GM12878 (cell line): ENCODE measurements around the gene ATP6V1G1. TPM values are rescaled to one million over a fixed set of nuclear protein-coding genes. Genes with fewer than 3 reads are reported as not detected.
A peak's percentile ranks its signal among the peaks of the same experiment; 100 is the strongest.

Source experiments
- ASH2L ChIP-seq: fragments of 300-600, 200-600 bp; sonication (generic); IDR thresholded peaks from 2 replicates; pipeline ENCODE4 v1.6.1; 2017; ENCODE audit warnings: low read depth, mild to moderate bottlenecking, borderline replicate concordance
- BCL11A ChIP-seq: IDR thresholded peaks from 2 replicates; pipeline ENCODE4 v1.6.1; 2011; ENCODE audit warnings: low read depth, low read length
- CBFB ChIP-seq: IDR thresholded peaks from 2 replicates; pipeline ENCODE4 v1.6.1; 2016; ENCODE audit warnings: antibody characterized with exemption, low read depth
- EP300 ChIP-seq, 2 experiments: fragments of 150-350 bp in 1 of 2; IDR thresholded peaks; 2 replicates each; pipeline ENCODE4 v1.6.1; 2011 to 2012; ENCODE audit warnings: low read depth in 2 of 2, low read length in 2 of 2, borderline replicate concordance in 1 of 2, improper control_type of control experiment in 1 of 2, inconsistent platforms in 1 of 2; ENCODE audit not compliant: control insufficient read depth in 1 of 2
- FOXM1 ChIP-seq: IDR thresholded peaks from 2 replicates; pipeline ENCODE4 v1.6.1; 2012; ENCODE audit warnings: low read depth, mild to moderate bottlenecking, inconsistent platforms, low read length, moderate library complexity
- LARP7 ChIP-seq: fragments of 450-650 bp; IDR thresholded peaks from 2 replicates; pipeline ENCODE4 v1.6.1; 2017; ENCODE audit warnings: mild to moderate bottlenecking
- MTA2 ChIP-seq: fragments of 450-650 bp; IDR thresholded peaks from 2 replicates; pipeline ENCODE4 v1.6.1; 2016; ENCODE audit warnings: low read depth, mild to moderate bottlenecking, moderate library complexity
- MTA3 ChIP-seq: IDR thresholded peaks from 2 replicates; pipeline ENCODE4 v1.6.1; 2012; ENCODE audit warnings: low read length, inconsistent platforms, borderline replicate concordance
- NKRF ChIP-seq: fragments of 450-650 bp; conservative IDR thresholded peaks from 2 replicates; pipeline ENCODE4 v1.6.1; 2017; ENCODE audit warnings: mild to moderate bottlenecking, moderate library complexity
- PAX5 ChIP-seq: IDR thresholded peaks from 2 replicates; pipeline ENCODE4 v1.6.1; 2011; ENCODE audit warnings: low read depth, low read length, borderline replicate concordance
- RAD51 ChIP-seq: fragments of 450-650 bp; IDR thresholded peaks from 2 replicates; pipeline ENCODE4 v1.6.1; 2016; ENCODE audit warnings: moderate library complexity, mild to moderate bottlenecking, inconsistent platforms
- RB1 ChIP-seq: fragments of 450-650 bp; formaldehyde crosslinking; IDR thresholded peaks from 2 replicates; pipeline ENCODE4 v1.6.1; 2017; ENCODE audit warnings: mild to moderate bottlenecking, borderline replicate concordance
- RBBP5 ChIP-seq: fragments of 200-600 bp; sonication (generic); conservative IDR thresholded peaks from 2 replicates; pipeline ENCODE4 v1.6.1; 2016
- SMAD1 ChIP-seq: fragments of 450-650 bp; IDR thresholded peaks from 2 replicates; pipeline ENCODE4 v1.6.1; 2018; ENCODE audit warnings: mild to moderate bottlenecking, low read depth; ENCODE audit not compliant: partially characterized antibody
- SMAD5 ChIP-seq: IDR thresholded peaks from 2 replicates; pipeline ENCODE4 v1.6.1; 2016; ENCODE audit warnings: antibody characterized with exemption, low read depth
- SP1 ChIP-seq: IDR thresholded peaks from one replicate; pipeline ENCODE4 v1.6.1; 2011; ENCODE audit warnings: low read depth, low read length
- SUZ12 ChIP-seq: fragments of 200-600 bp; sonication (generic); IDR thresholded peaks from one replicate; pipeline ENCODE4 v1.6.1; 2018; ENCODE audit warnings: antibody characterized with exemption, mild to moderate bottlenecking; ENCODE audit not compliant: unreplicated experiment
- TAF1 ChIP-seq: IDR thresholded peaks from 2 replicates; pipeline ENCODE4 v1.6.1; 2011; ENCODE audit warnings: mild to moderate bottlenecking, low read depth, low read length, borderline replicate concordance
- TBL1XR1 ChIP-seq: IDR thresholded peaks from 2 replicates; pipeline ENCODE4 v1.6.1; 2012; ENCODE audit warnings: low read depth, low read length, improper control_type of control experiment
- ZNF274 ChIP-seq: IDR thresholded peaks from one replicate; pipeline ENCODE4 v1.8.0; 2011; ENCODE audit not compliant: insufficient read length, insufficient read depth
- polyA plus RNA-seq, 11 experiments: library from polyadenylated mRNA; depleted of rRNA in 4 of 11; unstranded in 6 of 11; stranded (reverse) in 5 of 11; fragments of >200 nt; fragmentation: Nextera tagmentation in 4 of 11; fragmentation: Illumina TruSeq in 1 of 11; extraction: Ambion mirVana in 4 of 11; extraction: Trizol in 1 of 11; gene quantifications; 1 replicate in 1 of 11; 2 replicates in 10 of 11; pipeline versions ENCODE4 v1.2.1 to v1.2.3, GENCODE V29; 2011 to 2016; ENCODE audit warnings: inconsistent platforms in 2 of 11, missing spikeins in 2 of 11, low read depth in 1 of 11
- total RNA-seq, 4 experiments: library from RNA; depleted of rRNA in 3 of 4; stranded (reverse); fragments of >200 nt in 3 of 4; fragmentation: Illumina TruSeq in 1 of 4; extraction: Trizol in 1 of 4; gene quantifications; 2 replicates each; pipeline versions ENCODE4 v1.2.1 to v1.2.3, GENCODE V29; 2013 to 2021
- TF ChIP-seq, protein P1 (sequence below): fragments of 450-650 bp; formaldehyde crosslinking; IDR thresholded peaks from 2 replicates; pipeline ENCODE4 v1.4.0; 2020; ENCODE audit warnings: mild to moderate bottlenecking, moderate library complexity
- TF ChIP-seq, protein P2 (sequence below): IDR thresholded peaks from 2 replicates; pipeline ENCODE4 v1.6.1; 2012; ENCODE audit warnings: low read length, inconsistent platforms
- TF ChIP-seq, protein P3 (sequence below): IDR thresholded peaks from 2 replicates; pipeline ENCODE4 v1.6.1; 2011; ENCODE audit warnings: low read depth, low read length, improper control_type of control experiment, borderline replicate concordance
- TF ChIP-seq, protein P4 (sequence below): IDR thresholded peaks from 2 replicates; pipeline ENCODE4 v1.6.1; 2012; ENCODE audit warnings: low read depth, low read length, improper control_type of control experiment

Gene ATP6V1G1
- total and polyA plus RNA-seq, 10 of the 15 experiments (the other 5 are each of a cell fraction or from before 2014, with no cell fraction given) = 34.2 to 204 (median 82.5) TPM

DNA sequence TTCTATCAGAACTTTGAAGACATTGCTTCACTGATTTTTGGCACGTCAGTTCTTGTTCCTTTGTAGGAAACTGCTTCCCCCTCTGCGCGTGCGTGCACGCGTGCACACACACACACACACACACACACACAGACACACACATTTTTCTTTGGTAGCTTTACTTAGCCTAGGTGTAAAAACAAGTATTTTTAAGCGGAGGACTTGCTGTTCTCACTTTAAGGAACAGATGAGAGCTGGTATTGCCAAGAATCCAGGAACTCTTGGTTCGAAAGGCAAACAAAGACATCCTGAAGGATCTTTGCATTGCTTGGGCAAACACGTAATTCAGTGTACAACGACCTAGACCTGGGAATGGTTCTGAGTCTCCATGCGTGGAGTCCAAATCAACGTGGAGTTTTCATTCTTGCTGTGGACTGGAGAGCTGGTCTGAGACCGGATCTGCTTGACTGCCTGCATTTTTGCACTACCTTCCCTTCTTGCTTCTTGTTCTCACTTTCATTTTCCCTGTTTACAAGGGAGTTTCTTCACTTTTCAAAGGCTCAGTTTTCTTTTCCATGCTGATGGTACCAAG lies 31.7 kb downstream of the ATP6V1G1 start (continued):
- TF ChIP-seq, protein P1, sequence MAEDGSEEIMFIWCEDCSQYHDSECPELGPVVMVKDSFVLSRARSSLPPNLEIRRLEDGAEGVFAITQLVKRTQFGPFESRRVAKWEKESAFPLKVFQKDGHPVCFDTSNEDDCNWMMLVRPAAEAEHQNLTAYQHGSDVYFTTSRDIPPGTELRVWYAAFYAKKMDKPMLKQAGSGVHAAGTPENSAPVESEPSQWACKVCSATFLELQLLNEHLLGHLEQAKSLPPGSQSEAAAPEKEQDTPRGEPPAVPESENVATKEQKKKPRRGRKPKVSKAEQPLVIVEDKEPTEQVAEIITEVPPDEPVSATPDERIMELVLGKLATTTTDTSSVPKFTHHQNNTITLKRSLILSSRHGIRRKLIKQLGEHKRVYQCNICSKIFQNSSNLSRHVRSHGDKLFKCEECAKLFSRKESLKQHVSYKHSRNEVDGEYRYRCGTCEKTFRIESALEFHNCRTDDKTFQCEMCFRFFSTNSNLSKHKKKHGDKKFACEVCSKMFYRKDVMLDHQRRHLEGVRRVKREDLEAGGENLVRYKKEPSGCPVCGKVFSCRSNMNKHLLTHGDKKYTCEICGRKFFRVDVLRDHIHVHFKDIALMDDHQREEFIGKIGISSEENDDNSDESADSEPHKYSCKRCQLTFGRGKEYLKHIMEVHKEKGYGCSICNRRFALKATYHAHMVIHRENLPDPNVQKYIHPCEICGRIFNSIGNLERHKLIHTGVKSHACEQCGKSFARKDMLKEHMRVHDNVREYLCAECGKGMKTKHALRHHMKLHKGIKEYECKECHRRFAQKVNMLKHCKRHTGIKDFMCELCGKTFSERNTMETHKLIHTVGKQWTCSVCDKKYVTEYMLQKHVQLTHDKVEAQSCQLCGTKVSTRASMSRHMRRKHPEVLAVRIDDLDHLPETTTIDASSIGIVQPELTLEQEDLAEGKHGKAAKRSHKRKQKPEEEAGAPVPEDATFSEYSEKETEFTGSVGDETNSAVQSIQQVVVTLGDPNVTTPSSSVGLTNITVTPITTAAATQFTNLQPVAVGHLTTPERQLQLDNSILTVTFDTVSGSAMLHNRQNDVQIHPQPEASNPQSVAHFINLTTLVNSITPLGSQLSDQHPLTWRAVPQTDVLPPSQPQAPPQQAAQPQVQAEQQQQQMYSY = no peak
- no peak for TF ChIP-seq BCL11A
- no peak for TF ChIP-seq NKRF
- TF ChIP-seq, protein P2, sequence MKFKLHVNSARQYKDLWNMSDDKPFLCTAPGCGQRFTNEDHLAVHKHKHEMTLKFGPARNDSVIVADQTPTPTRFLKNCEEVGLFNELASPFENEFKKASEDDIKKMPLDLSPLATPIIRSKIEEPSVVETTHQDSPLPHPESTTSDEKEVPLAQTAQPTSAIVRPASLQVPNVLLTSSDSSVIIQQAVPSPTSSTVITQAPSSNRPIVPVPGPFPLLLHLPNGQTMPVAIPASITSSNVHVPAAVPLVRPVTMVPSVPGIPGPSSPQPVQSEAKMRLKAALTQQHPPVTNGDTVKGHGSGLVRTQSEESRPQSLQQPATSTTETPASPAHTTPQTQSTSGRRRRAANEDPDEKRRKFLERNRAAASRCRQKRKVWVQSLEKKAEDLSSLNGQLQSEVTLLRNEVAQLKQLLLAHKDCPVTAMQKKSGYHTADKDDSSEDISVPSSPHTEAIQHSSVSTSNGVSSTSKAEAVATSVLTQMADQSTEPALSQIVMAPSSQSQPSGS = no peak
- TF ChIP-seq LARP7 = no peak
- TF ChIP-seq TBL1XR1 = no peak
- TF ChIP-seq RB1 = no peak
- TF ChIP-seq RBBP5 = no peak
- TF ChIP-seq FOXM1 = 0 out of 2 replicates have a peak, but pooled peaks have one; percentile 13
- peak; percentile 50; the same call in 1 of the 2 replicates for TF ChIP-seq MTA2
- TF ChIP-seq SMAD1 = no peak
- TF ChIP-seq TAF1 = peak; percentile 86
- TF ChIP-seq, protein P3, sequence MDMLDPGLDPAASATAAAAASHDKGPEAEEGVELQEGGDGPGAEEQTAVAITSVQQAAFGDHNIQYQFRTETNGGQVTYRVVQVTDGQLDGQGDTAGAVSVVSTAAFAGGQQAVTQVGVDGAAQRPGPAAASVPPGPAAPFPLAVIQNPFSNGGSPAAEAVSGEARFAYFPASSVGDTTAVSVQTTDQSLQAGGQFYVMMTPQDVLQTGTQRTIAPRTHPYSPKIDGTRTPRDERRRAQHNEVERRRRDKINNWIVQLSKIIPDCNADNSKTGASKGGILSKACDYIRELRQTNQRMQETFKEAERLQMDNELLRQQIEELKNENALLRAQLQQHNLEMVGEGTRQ = no peak
- TF ChIP-seq PAX5 = peak; percentile 64; the same call in 1 of the 2 replicates
- TF ChIP-seq MTA3 = no peak
- no peak for TF ChIP-seq SP1
- TF ChIP-seq CBFB = no peak
- TF ChIP-seq, protein P4, sequence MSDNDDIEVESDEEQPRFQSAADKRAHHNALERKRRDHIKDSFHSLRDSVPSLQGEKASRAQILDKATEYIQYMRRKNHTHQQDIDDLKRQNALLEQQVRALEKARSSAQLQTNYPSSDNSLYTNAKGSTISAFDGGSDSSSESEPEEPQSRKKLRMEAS = peak; percentile 53; the same call in 1 of the 2 replicates
- TF ChIP-seq ZNF274 = no peak
- TF ChIP-seq RAD51 = no peak
- TF ChIP-seq SUZ12 = no peak
- 0 out of 2 replicates have a peak, but pooled peaks have one; percentile 58 for TF ChIP-seq ASH2L
- TF ChIP-seq EP300 (IDR thresholded peaks at IDR 0.05; ENCODE audit: borderline replicate concordance in 1 of 2, control insufficient read depth in 1 of 2, low read depth in 2 of 2, low read length in 2 of 2) = no peak
- TF ChIP-seq SMAD5 = no peak
